Mucosa of gallbladder (tissue), 1 donor: ENCODE measurements around the gene AGPAT4. TPM values are rescaled to one million over a fixed set of nuclear protein-coding genes. Genes with fewer than 3 reads are reported as not detected.

Experiments
- DNase-seq: peaks from one replicate; pipeline ENCODE4 v3.0.0-alpha.2; 2020; ENCODE audit warnings: low spot score
- total RNA-seq: library from RNA; stranded (reverse); gene quantifications from one replicate; pipeline ENCODE4 v1.2.1, GENCODE V29; 2021
- donor health status: DM: no; HTN: no; CAD: no.

Gene AGPAT4
- total RNA-seq, 1 donor from 2014 or later = 15.4 TPM

DNA sequence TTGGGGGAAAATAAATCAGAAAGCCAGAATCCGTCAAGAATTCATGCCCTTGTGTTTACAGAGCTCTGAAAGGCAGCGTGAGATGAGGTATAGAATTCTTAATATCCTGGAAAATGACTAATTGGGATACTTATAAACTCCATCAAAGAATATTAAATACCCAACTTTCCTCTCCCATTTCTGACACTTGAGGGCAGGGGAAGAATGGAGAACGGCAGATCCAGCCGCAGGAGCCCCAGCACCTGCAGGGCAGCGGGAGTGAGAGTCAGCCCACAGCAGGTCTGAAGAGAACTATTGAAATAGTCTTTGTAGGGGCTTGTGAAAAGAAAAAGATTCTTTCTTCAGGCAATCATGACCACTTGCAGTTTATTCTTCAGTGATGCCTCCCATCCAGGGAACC is 107.2 kb downstream of the AGPAT4 start:
- DNase-seq = no peak

DNA sequence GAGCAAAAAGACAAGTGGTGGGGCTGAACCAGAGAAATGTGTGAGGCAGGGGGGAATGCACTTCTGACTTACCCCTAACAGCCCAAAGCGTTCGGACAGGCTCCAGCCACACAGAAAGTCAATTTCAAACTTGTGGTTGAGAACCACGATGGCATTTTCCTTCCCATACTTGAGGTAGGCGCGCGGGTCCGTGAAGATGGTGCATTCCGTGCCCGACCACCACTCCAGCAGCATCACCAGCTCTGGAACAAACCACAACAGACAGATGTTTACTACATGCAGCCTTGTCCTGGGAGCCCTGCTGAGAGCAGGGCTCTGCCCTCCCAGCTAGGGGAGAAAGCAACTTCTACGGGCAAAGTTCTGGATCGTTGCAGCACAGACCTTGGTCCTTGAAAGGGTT is 107.7 kb downstream of the AGPAT4 start:
- no peak for DNase-seq

DNA sequence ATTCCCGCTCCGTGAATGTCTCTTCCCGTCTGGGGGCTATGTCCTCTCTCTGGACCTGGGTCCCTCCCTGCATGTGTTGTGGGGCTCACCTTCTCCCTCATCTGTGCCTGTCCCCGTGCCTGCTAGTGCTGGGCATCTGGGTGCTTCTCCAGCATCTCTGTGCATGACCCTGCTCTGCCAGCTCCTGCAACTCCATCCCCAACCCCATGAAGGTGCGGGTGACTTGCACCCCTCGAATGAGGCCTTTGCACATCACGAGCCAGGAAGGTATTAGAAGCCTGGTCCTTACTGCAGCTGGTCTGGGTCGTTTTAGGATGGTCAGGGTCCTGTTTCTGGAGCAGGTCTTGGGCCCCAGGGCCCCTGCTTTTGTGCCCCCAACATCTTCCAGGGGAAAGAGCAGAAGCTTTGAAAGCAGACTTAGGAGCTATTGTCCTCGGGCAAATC is 109.7 kb downstream of the AGPAT4 start:
- no peak for DNase-seq

DNA sequence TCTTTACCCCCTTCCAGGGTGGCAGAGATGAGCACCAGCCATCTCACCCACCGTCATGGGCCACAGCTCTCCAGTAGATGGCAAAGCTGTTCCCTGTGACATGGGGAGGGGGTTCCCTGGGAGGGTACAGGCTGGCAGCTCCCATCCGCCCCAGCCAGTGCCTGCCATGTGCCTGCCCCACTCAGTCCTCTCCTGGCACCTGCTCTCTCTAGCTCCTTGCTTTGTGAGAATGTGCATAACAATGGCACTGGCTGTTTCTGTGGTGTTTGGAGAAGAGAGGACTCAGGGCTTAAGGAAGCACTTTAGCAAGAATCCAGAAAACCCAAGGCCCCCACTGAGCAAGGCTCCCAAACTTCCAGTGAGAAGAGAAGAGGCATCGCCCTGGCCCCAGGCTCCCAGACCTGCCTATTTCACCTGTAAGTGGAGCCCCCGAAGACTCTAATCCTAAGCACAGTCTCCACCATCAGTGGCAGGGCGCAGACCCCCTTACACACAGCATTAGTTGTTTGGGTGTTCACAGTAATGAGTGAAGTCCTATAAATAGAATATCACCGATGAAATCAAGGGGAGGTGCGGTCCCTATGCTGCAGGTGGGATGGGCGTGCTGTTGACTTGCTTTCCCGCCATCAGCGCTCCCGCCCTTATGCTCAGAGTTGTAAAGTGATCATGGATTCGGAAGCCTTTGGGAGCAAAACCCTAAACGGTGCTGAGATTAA is 110.2 kb downstream of the AGPAT4 start:
- no peak for DNase-seq

DNA sequence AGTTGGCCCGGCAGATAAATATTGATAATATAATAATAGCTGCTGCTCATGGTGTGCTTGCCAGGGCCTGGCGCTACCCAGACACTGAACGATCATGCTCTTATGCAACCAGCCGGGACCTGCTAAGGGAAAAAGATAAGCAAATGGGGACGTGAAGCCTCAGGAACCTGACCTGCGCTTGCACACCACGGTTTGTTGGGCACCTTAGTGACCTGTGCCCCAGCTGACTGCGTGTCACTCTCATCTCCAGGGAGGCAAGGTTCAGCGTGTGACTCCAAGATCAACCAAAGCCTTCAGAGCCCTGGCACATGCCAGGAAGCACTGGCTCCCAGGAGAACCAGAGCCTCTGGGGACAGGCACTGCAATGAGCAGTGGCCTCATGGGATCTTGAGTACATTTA is 111.1 kb downstream of the AGPAT4 start:
- peak; percentile 64 for DNase-seq

DNA sequence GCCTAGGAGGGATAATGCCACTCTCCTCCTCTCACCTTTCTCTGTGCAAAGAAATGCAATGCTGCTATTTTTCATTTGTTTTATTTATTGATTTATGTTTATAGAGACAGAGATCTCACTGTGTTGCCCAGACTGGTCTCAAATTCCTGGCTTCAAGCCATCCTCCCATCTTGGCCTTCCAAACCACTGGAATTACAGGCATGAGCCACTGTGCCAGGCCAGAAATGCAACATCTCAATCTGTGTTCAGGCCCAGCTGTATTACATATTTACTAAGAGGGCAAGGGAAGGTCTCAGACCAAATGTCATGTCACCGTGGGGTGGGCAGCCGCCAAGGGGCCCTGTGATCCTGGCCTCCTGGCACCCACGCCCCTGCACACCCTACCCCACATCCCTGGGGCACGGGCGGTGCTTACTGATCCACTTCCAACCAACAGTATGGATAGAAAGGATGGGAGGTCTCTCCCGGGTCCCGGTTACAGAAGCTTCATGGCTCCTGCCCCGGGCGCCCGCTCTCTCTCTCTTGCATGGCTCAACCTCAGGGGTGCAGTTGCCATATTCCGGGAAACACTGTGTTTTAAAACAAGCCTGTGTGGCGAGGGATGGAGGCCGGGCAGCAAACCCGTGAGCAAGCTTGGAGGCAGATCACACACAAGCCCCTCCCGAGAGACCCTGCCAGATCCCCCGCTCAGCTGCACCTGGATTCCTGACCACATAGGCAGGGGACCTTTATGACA is 111.8 kb downstream of the AGPAT4 start:
- no peak for DNase-seq

DNA sequence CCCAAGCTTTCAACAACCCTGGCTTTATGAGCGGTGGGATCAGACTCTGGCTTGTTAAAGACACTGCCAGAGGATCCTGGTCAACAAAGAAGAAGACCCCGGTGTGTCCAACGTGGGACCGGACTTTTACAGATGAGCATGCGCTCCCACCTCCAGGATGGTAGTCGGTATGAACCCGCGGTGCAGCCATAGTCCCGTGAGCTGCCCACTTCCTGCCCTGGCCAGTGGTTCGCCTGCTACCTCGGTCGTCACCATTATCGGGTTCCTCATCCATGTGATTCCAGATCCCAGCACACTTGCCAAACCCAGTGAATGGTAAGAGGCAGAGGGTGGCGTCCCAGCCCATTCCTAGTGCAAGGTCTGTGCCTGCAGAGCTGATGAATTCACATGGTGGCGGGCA is 112.7 kb downstream of the AGPAT4 start:
- DNase-seq = no peak

DNA sequence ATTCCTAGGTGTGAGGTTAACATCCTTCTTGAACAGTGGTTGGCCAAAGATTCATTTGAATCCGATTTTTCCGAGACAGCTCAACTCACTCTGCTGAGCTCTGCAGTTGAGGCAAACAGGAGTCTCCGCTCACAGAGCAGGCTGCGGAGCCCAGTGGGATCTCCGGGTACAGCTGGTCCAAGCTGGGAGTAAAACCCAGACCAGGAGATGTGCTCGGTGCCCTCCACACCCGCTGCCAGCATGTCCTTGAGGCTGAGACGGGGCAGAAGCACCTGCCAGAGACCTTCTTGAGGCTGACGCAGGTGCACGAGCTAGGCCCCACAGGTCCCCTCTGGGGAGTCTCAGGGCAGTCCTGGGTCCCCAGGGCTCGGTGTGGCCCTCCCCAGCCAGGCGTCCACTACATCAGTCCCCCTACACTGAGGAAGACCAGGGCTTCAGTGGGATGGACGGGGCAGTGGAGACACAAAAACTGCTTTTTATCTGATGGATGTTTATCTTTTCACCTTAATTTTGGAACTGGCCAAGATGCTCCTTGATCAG is 119.0 kb downstream of the AGPAT4 start:
- no peak for DNase-seq

DNA sequence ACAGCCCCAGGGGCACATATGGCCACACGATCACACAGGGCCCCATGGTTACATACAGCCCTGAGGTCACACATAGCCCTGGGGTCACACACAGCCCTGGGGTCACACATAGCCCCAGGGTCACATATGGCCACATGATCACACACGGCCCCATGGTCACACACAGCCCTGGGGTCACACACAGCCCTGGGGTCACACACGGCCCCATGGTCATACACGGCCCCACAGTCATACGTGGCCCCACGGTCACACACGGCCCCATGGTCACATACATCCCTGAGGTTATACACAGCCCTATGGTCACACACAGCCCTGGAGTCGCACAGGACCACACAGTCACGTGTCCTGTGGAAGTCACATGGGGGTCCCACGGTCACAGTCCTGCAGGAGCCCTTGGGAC is 120.1 kb downstream of the AGPAT4 start:
- DNase-seq = no peak

DNA sequence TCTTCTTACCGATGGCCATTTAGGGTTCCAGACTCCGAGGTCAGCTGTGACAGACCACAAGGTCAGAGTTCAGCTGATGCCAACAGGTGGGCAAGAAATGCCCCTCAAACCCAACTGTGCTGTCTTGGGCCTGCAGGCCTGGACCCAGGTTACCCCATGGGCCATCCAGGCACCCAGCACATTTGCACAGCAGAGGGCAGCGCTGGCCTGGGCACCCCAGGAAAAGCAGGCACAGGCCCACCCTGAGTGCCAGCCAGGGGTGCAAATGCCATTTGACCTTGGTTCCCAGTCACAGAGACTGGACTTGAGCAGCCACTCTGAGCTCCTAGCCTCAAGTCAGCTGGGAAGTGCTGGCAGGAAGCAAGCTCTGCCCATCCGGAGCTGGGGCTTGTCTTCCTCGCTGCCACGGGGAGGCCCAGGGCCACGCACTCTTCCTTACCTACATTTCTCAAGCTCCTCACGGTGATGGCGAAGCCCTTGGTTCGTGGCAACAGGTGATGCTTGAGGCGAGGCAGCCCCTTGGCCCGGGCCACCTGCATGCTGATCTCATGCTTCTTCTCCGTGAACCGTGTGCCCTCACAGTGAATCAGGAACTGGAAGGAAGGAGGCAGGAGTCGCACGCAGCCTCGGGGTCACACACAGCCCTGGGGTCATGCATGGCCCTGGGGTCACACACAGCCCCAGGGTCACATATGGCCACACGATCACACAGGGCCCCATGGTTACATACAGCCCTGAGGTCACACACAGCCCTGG is 120.8 kb downstream of the AGPAT4 start:
- DNase-seq = no peak

DNA sequence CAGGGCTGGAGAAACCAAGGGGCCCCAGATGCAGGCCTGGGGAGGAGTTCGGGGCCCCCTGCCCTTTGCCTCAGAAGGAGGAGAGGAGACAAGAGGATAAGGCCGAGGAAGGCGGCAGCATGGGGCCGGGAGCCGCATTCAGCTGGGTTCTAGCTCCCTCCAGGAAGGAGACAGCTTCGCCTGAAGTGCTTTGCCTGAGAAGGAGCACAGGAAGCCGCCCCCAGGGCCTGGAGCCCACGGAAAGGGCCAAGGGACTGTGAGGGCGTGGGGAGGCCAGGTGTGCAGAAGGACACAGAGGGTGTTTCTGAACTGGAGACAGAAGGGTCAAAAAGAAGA is 121.4 kb downstream of the AGPAT4 start:
- DNase-seq = no peak

DNA sequence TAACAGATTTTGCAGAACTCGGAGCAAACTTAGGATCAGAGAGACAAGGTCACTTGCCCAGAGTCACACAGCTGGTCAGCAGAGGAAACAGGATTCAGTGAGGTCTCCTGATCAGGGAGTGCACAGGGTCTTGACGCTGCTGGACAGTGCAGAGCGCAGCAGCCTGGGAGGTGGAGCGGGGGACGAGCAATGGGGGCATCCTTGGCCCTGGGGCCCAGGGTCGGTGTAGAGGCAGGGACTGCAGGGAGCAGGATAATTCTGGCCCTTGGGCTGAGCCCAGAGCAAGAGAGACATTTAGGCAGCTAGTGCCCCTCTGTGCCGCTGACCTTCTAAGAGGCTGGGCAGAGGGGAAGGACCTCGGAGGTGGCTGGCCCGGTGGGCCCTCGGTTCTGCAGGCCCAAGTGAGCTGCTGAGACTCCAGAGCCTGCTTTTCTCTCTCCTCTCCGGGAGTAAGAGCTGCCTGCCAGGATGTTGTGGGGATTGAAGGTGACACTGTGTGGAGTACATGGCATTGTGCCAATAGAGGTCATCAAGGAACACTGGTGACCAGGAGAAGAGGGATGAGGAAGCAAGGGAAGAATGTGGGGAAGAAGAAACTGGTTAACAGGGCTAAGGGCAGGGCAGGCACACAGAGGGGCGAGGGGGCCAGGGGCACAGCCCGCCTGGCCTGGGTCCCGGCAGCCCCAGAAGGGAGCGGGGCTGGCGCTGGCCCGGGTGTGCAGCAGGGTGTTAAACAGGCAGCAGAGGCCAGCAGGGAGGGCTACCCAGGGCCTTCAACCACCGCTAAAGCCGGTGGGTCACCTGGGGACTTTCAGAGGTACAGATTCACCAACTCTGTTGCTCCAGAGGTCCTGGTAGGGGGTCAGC is 122.0 kb downstream of the AGPAT4 start:
- no peak for DNase-seq

DNA sequence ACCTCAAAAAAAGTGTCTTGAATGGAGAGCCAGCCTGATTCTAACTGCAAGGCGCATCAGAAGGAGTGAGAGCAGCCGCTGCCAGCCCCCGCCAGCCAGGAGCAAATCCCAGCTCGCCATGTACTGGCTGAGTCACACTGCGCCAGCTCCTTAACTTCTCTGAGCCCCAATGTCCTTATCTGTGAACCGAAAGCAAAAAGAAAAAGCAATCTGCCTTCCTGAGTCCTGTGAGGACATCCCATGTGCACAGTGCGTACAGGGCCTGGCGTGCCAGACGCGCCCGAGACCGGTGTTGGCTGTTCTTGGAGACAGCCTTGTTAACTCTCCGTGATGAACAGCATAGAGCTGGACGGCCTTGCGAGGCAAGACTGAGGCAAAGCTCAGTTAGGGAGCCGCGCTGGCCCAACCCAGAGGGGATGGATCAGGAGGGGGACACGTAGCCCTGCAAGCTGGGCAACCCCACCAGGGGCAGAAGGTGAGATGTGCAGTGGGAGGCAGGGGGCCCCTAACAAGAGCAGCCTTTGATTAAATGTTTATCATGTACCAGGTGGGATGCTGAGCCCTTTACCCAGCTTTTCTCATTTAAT is 122.7 kb downstream of the AGPAT4 start:
- DNase-seq = no peak

DNA sequence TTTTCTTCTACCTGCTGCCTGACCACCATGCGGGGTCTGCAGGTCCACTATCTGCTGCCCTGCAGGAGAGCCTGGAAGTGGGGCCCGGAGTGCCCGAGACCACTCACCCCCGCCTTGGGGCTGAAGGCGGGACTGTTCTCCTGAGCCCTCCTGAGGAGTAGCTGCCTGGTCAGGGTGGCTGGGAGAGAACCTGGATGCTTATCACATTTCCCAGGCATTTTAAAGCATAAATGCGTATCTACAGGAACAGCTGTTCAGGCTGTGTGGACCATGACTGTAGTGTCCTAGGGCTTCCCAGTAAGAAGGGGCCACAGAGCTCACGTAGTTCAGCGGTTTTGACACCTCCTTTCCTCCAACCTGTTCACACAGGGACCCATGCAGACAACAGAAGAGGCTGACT is 123.3 kb downstream of the AGPAT4 start:
- no peak for DNase-seq

DNA sequence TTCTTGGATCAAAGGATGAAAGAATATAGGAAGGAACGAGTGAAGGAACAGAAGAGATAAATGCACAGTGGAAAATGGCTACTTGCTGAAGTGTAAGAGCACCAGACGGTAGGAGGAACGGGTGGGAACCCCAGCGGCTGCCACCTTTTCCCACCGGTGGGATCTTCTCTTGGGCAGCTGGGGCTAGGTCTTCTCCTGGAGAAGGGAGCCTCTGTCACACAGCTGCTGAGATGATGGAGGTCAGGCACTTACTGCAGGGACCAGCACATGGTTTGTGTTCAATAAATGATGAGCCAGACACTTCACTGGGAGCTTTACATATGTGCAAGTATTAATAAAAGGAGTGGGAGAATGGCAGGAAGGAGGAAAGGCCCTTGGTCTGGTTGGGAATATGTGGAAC is 123.7 kb downstream of the AGPAT4 start:
- DNase-seq = no peak

DNA sequence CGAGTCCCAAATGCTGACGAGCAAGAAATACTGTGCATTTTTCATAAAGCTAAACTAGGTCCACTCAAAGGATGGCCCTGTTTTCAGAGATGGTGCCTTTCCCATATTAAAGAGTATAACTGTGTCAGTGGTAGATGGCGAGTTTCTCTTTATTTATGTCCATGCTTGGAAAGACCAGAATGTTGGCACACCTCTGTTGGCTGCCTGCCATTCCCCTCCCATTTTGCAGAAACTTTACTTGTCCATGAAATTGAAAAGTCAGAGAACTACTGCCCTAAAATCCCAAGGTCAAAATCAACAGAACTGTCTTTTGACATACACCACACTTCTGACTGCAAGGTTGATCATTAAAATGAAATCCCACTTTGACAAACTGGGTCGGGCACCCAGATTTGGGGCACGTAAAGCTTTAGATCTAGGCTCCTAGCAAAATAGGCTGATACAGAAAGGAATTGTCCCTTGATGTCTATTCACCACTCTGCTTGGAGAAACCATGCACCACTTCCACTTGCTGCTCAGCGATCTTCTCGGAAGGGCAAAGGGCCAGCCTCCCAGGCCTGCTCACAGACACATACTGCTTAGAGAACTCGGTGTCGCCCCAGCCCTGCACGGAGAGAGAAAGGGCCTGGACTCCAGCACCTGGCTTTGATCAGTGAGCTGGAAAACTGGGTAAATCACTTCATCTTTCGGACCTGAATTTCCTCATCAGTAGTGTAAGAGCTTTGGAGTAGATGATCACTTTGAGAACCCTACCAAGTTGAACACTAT is 130.0 kb downstream of the AGPAT4 start:
- no peak for DNase-seq

DNA sequence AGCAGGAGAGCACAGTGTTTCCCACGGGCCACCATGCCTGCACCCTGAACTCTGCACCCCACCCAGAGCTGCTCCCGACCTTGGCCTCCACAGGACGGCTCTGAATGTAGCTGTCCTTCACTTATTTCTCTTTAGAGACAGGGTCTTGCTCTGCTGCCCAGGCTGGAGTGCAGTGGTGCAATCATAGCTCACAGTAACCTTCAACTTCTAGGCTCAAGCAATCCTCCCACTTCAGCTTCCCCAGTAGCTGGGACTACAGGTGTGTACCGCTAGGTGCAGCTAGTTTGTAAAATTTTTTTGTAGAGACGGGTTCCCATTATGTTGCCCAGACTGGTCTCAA is 130.9 kb downstream of the AGPAT4 start:
- no peak for DNase-seq

DNA sequence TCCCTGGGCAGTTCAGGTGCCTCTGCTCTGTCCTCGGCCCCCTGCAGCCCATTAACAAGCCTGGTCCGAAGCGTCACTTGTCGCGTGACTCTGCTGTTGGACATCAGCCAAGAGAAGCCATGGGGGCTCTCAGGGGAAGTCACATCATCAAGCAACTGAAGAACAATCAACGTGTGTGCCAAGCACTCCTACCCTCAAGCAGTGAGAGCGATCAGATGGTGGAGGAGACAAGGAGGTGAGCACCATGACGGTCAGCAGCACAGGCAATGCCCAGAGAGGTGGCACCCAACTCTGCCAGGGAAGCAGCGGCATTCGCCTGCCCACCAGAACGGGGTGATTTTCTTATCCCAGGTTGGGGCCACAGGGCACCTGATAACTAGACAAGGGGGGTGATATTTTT is 132.7 kb downstream of the AGPAT4 start:
- no peak for DNase-seq

DNA sequence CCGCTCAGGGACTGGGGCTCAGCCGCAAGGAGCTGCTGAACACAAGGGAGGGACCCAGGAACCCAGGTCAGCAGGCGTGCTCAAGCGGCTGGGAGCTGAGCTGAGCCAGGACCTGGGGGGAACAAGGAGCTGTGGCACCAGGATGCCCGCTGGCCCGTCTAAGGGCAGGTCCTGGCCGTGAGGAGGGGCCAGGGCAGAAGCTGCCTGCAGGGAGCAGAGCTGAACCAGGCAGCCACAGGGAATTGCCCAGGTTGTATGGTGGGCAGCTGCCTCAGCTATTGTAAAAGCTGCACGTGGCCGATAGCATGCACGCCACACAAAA is 133.3 kb downstream of the AGPAT4 start:
- DNase-seq = no peak

DNA sequence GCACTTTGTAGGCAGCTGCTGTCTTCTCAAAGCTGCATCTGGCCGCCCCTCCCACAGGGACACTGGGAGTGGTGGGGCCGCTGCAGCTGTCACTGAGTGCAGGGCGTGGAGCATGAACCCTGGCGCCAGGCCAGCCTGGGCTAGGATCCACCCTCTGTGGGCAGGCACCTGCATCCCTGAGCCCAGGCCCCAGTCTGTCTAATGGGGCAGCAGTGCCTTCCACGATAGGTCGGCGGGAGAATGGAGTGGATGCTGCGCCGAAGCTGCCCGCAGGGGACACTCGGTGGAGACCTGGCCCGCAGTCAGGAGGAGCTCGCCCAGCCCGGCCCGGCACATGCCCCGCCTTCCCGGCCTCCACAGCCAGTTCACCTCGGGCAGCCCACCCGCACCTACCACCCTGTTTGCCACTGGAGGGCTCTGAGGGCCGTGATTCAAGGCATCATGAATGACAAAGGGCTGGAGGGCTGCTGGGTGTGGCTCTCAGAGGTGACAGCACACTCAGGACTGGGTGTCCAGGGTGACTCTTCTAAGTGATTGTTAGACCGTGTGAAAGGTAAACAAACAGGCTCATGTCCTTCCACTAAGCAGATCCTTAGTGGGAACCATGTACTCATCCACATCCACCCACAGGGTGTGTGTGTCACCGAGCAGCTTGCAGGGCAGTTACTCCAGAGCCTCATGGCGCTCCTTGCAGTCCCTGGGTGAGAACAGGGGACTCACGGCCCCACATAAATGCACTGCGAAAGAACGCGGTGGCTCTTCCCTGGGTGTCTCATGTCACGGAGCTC is 133.9 kb downstream of the AGPAT4 start:
- no peak for DNase-seq
